ENCODE data around the gene SERPINB7.

GRCh38 chr18:63795606-63796005, 20.4 kb downstream of the SERPINB7 start:
- TF ChIP-seq, protein P1, sequence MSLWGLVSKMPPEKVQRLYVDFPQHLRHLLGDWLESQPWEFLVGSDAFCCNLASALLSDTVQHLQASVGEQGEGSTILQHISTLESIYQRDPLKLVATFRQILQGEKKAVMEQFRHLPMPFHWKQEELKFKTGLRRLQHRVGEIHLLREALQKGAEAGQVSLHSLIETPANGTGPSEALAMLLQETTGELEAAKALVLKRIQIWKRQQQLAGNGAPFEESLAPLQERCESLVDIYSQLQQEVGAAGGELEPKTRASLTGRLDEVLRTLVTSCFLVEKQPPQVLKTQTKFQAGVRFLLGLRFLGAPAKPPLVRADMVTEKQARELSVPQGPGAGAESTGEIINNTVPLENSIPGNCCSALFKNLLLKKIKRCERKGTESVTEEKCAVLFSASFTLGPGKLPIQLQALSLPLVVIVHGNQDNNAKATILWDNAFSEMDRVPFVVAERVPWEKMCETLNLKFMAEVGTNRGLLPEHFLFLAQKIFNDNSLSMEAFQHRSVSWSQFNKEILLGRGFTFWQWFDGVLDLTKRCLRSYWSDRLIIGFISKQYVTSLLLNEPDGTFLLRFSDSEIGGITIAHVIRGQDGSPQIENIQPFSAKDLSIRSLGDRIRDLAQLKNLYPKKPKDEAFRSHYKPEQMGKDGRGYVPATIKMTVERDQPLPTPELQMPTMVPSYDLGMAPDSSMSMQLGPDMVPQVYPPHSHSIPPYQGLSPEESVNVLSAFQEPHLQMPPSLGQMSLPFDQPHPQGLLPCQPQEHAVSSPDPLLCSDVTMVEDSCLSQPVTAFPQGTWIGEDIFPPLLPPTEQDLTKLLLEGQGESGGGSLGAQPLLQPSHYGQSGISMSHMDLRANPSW (CRISPR knock-in tag; conservative IDR thresholded peaks at IDR 0.05; ENCODE audit: low read depth), result no peak
- TF ChIP-seq ZNF263 (CRISPR knock-in tag; IDR thresholded peaks at IDR 0.05; ENCODE audit: low read depth) (no peak), CTCF (IDR thresholded peaks at IDR 0.05) (no peak), ZNF121 (CRISPR knock-in tag; IDR thresholded peaks at IDR 0.05) (no peak), CREM (CRISPR knock-in tag; IDR thresholded peaks at IDR 0.05) (no peak), FOXP4 (CRISPR knock-in tag; IDR thresholded peaks at IDR 0.05) (no peak), HMGA2 (CRISPR knock-in tag; IDR thresholded peaks at IDR 0.05) (no peak), TCF7 (CRISPR knock-in tag; IDR thresholded peaks at IDR 0.05; ENCODE audit: low read depth) (no peak), ZNF138 (CRISPR knock-in tag; conservative IDR thresholded peaks at IDR 0.05) (no peak), MYBL2 (CRISPR knock-in tag; IDR thresholded peaks at IDR 0.05) (no peak), RELA (CRISPR knock-in tag; IDR thresholded peaks at IDR 0.05; ENCODE audit: borderline replicate concordance) (no peak)
- TF ChIP-seq, protein P2, sequence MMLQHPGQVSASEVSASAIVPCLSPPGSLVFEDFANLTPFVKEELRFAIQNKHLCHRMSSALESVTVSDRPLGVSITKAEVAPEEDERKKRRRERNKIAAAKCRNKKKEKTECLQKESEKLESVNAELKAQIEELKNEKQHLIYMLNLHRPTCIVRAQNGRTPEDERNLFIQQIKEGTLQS (CRISPR knock-in tag; conservative IDR thresholded peaks at IDR 0.05), result no peak

Measured in WTC11 (cell line).